HG03439 (cell line): ENCODE results near the gene PRSS50.
A peak's percentile ranks its signal among the peaks of the same experiment; 100 is the strongest.
"Not testable (repeated sequence)": the region's sequence is repeated elsewhere in the genome, so short reads cannot be mapped to it uniquely, and the experiment has no call there.

Experiments used
- ATAC-seq: cut with Tn5 transposase; IDR thresholded peaks from one replicate; pipeline ENCODE4 v1.9.1; 2021; ENCODE audit warnings: mild to moderate bottlenecking, moderate library complexity; ENCODE audit not compliant: unreplicated experiment

The PRSS50 gene

GRCh38 chr3:46709157-46709654 is 8.5 kb downstream of the PRSS50 start:
- ATAC-seq: no peak

- ATAC-seq: no peak
Measured at GRCh38 chr3:46708401-46709156, 9.1 kb downstream of the PRSS50 start.

- no peak for ATAC-seq
Measured at GRCh38 chr3:46707601-46708011, 10.1 kb downstream of the PRSS50 start.

GRCh38 chr3:46706771-46707582 is 10.7 kb downstream of the PRSS50 start:
- ATAC-seq: no peak

GRCh38 chr3:46705751-46706552 is 11.7 kb downstream of the PRSS50 start:
- no peak for ATAC-seq

- ATAC-seq: peak; percentile 59
Measured at GRCh38 chr3:46705022-46705530, 12.6 kb downstream of the PRSS50 start.

GRCh38 chr3:46704346-46704745 is 13.3 kb downstream of the PRSS50 start:
- ATAC-seq: not testable (repeated sequence)

GRCh38 chr3:46703013-46703520 is 14.6 kb downstream of the PRSS50 start:
- ATAC-seq: no peak

GRCh38 chr3:46702246-46703012 is 15.2 kb downstream of the PRSS50 start:
- ATAC-seq: no peak

GRCh38 chr3:46701181-46701939 is 16.3 kb downstream of the PRSS50 start, which contains the start of gene TMIE:
TSS of gene TMIE (plus strand) at chr3:46701392. CDS start at chr3:46701488, 96 bp downstream.
- no peak for ATAC-seq

GRCh38 chr3:46700772-46701171 is 16.9 kb downstream of the PRSS50 start:
- ATAC-seq: no peak

GRCh38 chr3:46699676-46700523 is 17.8 kb downstream of the PRSS50 start:
- no peak for ATAC-seq

- no peak for ATAC-seq
Measured at GRCh38 chr3:46695962-46696894, 21.4 kb downstream of the PRSS50 start.

- ATAC-seq: no peak
Measured at GRCh38 chr3:46695177-46695961, 22.3 kb downstream of the PRSS50 start.

GRCh38 chr3:46694520-46694919 is 23.1 kb downstream of the PRSS50 start:
- no peak for ATAC-seq

- ATAC-seq: no peak
Measured at GRCh38 chr3:46693892-46694226, 23.8 kb downstream of the PRSS50 start.
